ENCODE data around the gene CDK12.

GRCh38 chr17:39485555-39485954 is 24.3 kb downstream of the CDK12 start:
- no peak for TF ChIP-seq CTCF (IDR thresholded peaks at IDR 0.05)
- no peak for TF ChIP-seq POLR2A (IDR thresholded peaks at IDR 0.05)
- TF ChIP-seq EP300 (IDR thresholded peaks at IDR 0.05): no peak
